Retina (tissue), 1 donor: ENCODE data around the gene DLD.
"Not testable (repeated sequence)": the region's sequence is repeated elsewhere in the genome, so short reads cannot be mapped to it uniquely, and the experiment has no call there.

ENCODE experiments used
- DNase-seq: peaks from one replicate; pipeline ENCODE4 v3.0.0-alpha.2; 2016

Gene DLD

GRCh38 chr7:107917763-107918651 is 27.0 kb downstream of the DLD start:
- no peak for DNase-seq

GRCh38 chr7:107918948-107919347 is 28.0 kb downstream of the DLD start:
- DNase-seq = no peak

GRCh38 chr7:107920048-107920772 is 29.2 kb downstream of the DLD start:
- no peak for DNase-seq

GRCh38 chr7:107921826-107922225 is 30.8 kb downstream of the DLD start:
- DNase-seq = not testable (repeated sequence)

DNA sequence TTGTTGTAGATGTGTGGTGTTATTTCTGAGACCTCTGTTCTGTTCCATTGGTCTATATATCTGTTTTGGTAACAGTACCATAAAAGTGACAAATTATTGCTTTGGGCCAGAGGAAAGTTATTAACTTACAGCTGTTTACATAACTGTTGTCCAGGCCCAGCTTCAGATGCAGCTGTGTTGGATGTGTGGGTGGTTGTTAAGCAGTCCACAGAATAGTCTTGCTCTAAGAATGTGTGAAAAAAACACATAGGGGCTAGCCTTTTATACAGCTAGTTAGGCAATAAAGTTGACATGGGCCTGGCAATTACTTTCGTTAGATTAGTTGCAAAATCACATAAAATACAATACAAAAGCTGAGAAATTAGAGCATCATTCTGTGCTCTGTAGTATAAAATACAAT is 31.9 kb downstream of the DLD start:
- DNase-seq = no peak

DNA sequence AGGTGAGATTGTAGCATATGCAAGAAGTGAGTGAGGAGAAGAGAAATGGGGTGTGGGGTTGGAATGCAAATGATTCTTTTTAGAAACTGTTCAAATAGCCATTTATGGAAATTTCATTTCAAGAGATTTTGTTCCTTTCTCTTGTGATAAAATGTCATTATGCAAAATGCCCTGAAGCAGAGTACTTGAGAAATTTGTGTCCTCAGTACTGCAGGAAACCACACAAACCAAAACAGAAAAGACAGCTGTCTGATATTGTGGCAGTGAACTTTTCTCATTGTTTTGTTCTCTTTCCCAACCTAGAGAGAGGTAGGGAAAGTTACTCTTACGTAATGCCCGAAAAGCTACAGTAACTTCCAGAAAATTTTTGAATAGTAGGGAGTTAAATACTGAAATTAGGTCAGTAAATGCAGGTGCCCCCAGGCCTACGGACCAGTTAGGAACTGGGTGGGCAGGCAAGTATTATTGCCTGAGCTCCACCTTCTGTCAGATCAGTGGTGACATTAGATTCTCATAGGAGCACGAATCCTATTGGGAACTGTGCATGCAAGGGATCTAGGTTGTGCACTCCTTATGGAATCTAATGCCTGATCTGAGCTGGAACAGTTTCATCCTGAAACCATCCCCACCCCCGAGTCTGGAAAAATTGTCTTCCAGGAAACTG is 34.0 kb downstream of the DLD start:
- no peak for DNase-seq

DNA sequence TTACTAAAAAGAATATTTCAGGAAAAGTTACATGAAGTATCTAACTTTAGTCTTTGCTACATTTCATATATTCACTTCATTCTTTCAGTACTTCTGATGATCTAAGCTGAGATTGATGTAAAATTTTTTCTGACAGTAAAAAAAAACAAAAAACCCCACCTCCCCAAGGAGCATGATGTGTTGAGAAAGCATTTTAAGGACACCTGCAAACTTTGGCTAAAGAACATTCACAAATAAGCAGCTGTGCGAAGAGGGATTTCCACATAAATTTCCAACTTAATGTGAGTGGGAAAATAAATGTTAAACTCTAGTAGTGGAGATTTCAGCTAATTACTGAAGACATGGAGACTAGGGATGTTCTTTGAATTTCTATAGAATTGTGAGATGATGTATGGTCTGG is 35.5 kb downstream of the DLD start:
- DNase-seq = no peak

DNA sequence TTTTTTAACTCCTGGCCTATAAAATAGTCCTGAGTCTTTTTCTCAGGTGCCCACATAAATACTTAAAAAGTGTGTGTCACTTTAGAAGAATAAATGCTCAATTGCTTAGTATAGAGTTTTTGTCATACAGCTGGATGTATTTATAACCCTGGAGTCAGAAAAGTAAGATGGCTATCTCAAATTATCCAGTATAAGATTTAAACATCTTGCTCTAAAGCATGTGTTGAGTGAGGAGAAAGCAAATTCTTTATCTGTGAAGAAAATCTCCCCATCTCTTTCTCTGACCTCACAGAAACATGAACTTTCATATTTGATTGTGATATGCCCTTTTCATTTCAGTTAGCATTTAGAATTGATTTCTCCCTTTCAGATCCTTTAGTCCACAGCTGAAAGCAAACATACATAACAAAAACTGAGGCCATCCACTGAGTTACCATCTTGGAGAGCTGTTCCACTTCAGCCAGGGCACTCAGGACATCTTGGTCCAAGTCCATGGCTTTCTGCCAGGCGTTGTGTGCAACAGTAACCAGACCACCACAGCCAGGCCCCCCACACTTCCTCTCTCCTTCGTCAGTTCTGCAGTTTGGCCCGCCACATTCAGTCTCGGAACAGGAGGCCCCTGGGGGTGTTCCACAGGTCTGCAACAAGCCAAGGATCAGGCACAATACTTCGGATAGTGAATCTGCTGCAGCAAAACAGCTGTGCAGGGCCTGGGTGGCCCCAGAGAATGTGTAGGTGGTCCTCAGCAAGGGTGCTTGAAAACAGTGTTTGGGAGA is 40.9 kb downstream of the DLD start:
- DNase-seq = no peak

DNA sequence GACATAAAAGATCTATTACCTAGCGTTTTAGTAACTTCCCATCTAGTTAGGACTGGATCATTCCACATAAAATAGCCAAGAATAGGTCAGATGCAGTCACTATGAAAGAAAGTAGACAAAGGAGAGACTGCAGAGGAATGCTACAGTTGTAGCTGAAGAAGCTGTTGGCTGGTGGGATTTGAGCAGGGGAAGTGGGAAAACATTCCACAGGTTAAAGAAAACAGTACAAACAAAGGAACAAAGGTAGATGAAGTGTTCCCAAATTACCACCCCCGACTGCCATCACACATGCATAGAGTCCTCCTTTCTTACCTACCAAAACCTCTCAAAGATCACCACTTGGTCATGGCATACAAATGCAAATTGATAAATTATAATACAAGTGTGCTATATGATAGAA is 41.8 kb downstream of the DLD start:
- DNase-seq = no peak

- no peak for DNase-seq
These were observed 42.5 kb downstream of the DLD start for GRCh38 chr7:107933386-107934013.

- DNase-seq = no peak
These were observed 44.2 kb downstream of the DLD start for GRCh38 chr7:107934991-107935770.

- no peak for DNase-seq
These were observed 45.3 kb downstream of the DLD start for GRCh38 chr7:107936312-107936711.

DNA sequence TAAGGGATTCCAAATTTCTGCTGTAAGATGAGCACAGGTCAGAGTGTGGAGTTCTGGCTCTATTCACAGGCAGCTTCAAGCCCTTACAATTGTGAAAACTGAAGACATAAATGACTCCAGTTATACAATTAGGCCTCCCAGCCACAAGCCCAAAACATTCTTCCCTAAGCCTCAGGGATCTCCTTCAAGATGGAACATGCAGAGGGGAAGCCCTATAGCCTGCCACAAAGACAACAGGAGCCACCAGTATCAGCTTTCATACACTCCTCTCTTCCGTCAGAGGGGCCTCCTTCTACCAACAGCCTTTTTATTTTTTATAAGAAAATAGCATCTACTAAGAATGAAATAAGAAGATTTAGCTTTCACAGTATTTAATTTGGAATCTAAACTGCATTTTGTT is 46.5 kb downstream of the DLD start:
- no peak for DNase-seq

DNA sequence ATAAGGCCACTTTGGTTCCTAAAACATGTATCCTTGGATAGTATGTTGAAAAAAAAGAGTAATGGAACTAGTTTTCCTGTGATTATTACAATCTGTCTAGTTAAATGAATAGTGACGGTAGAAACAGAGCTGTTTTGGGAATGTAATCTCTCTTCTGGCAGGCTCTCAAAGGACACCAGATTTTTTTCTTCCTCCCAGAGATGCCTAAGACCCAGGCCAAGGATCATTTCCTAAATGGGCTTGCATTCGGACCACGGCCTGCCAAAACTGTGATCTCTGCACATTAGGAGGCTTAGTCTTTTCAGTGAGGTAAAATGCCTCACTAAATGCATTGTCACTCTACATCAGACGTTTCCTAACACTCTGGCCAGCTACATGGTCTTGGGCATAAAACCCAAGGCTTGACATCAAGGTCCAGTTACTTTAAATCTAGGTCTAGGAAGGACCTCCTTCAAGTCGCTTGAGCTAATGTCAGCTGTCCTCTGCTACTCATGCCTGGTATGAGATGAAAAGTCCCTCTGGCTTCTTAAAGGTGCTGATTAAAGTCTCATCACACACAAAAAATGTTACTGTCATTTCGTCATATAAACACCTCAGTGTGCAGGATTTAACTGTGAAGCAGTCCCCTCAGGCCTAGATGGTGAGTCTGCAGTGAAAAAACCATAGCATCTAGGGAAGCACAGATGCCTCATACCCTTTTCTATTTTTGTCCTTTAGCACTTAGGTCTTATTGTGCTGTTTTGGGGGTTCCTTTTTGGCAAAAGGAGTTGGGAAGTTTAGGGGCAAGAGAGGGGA is 47.7 kb downstream of the DLD start:
- no peak for DNase-seq

DNA sequence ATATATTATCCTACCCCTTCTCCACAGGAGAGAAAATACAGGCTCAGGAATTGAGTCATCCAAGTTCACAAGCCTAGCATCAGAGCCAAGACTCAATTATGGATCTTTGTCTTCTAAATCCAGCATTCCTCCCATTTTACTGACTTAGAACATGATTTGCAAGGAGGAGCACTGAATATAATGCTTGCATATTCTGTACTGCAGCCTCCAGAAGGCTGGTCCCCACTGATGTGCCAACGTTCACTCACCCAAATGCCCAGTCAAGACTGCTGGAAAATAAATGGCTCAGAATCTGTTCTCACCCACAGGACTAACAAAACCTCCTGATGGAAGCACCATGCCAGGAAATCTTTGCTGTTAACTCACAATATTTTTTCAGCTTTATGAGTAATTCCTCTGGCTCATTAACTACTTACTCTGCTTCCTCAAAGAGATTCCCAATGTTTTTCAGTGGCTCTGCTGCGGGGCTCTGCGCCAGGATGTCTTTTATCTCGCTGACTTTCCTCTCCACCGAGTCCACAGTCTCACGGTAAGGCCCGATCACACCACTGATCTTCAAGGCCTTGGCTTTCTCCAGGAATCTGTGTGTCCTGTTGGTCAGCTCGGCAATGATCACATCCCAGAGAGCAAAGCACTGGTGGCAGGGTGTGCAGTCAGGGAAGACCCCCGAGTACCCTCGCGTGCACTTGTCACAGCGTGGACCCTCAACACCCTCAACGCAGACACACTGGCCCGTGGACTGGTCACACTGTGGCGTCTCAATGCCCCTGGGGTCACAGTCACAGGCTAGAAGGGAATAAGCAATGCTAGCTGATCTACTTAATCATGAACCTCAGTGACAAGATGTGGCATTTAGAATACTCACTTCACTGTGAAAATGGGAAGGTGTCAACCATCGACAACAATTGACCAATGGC is 48.8 kb downstream of the DLD start:
- DNase-seq = no peak

DNA sequence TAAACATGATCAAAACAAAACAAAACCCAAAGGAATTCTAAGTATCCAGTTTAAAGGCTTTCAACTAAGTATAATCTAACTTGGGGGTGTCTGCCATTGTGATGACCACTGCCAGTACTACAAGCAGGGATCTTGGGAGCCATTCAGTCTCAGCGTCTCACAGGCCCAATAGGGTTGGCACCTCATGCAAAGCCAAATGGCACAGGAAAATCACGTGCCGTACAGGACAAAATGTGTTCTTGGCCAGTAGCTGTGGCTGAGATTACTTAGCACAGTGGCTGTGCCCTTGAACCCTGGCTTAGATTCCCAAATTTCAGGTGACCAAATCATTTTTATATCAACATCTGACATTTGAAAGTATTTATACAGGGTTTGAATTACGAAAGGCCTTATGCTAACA is 50.0 kb downstream of the DLD start:
- DNase-seq = no peak

DNA sequence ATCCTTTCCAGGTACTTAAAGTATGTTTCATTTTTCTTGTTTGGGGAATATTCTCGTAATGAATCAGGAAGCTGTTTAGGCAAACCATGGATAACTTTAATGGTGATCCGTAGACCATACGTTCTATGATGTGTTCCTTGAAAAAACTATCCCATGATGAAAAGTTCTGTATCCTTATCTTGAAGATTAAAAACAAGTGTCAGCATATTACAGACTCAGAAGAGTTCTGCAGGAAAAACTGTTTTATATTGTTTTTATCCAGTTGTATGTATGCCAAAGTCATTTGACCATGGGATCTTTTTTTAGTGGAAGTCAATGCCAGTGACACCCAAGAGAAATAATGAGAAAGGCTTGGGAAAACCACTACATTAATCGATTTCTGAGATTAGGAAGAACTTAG is 52.0 kb downstream of the DLD start:
- no peak for DNase-seq

DNA sequence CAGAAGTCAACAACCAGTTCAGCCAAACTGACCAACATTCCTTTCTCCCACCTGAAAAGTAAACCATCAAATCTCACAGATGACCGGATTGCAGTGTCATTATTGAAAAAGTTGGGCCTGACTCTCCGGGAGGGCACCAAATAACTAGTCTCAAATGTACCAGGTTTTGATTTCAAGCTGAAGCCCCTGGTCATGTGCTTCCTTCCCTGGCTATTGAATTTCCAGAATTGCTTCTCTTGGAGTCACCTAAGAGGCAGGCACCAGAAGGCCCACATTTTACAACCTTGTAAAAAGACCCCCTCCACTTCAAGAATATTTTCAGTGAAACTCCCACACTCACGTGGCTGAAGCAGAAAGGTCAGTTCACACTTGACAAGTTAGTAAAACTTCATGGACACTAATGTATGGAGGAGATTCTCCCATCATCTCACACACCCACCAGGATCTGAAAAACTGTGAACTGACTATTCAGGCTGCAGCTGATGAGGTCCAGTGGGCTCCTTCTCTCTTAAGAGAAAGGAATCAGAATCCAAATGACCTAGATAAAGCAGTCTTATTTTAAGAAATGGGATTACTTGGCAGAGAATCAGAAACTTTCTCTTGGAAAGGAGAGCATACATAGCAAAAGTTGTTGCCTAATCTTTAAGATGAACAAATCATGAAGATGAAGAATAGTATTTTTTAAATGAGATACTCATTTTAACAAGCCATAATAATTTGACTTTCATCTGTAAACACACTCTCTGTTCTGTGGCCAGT is 53.6 kb downstream of the DLD start:
- no peak for DNase-seq

DNA sequence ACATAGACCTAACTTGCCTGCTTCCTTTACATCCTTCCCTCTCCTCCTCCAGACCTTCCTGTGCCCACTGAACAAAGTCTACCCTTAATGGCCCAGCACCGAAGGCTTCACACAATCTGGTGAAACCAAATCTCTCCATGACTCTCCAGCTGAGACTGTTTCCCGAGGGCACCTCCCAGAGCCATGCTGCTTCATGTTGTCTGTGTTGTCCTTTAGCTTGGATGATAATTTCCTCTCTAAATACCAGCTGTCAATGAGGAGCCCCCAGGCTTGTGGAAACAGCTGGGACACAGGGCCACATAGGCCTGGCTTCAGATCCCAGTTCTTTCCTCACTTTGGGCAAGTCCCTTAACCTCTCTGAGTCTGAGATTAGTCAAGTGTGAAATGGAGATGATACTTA is 54.3 kb downstream of the DLD start:
- no peak for DNase-seq
